HG03097 (cell line): ENCODE data around the gene CISD3.

Experiments
- ATAC-seq: cut with Tn5 transposase; IDR thresholded peaks from one replicate; pipeline ENCODE4 v1.9.1; 2021; ENCODE audit not compliant: unreplicated experiment, low FRiP score

The CISD3 gene

GRCh38 chr17:38706505-38707216, 23.5 kb upstream of the CISD3 start:
- ATAC-seq, result no peak

DNA sequence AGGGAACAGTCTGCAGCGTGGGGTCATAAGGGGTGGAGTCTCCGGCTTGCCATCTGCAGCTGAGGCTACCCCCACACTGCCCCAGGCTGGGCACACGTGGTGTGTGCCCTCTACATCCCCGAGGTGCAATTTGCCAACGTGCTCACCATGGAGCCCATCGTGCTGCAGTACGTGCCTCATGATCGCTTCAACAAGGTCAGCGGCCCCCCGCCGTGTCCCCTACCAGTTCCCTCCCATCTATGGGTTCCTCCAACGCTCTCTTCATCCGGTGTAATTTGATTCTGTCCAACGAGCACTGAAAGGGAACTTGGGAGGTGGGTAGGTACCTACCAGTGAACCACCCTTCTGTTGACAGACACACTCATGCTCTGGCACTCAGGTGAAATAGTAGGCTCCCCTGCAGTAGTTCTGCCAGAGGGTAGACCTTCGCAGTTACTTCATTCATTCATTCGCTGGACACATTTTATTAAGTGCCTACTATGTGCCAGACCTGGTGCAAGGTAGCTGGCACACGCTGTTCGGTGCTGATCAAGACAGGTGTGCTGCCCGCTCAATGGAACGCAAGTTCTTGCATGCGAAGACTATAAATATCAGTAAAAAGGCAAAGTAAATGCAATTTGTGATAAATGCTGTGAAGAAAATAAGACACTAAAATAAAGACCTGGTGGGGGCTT, 22.3 kb upstream of the CISD3 start:
- ATAC-seq, result no peak

GRCh38 chr17:38709104-38709820, 20.9 kb upstream of the CISD3 start:
- no peak for ATAC-seq

GRCh38 chr17:38709864-38710603, 20.1 kb upstream of the CISD3 start:
- ATAC-seq, result no peak

GRCh38 chr17:38710604-38710962, 19.6 kb upstream of the CISD3 start:
- ATAC-seq, result no peak

GRCh38 chr17:38710985-38711384, 19.2 kb upstream of the CISD3 start:
- no peak for ATAC-seq

GRCh38 chr17:38711792-38712571, 18.2 kb upstream of the CISD3 start:
- ATAC-seq, result no peak

DNA sequence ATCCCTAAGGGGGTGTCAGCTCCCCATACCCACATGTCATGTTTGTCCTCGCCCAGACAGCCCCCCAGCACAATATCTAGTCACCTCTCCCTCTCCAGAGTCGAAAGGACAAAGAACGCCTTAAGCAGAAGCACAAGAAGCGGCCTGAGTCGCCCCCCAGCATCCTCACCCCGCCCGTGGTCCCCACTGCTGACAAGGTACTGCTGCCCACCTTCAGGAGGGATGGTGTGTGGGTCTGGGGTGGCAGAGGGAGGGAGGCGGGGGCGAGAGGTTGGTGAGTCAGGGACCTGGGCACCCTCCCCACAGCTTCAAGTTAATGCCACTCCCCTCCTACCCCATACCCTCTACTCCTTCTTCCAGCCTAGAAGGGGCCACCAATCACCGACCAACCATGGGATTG, 17.5 kb upstream of the CISD3 start:
- ATAC-seq, result no peak

DNA sequence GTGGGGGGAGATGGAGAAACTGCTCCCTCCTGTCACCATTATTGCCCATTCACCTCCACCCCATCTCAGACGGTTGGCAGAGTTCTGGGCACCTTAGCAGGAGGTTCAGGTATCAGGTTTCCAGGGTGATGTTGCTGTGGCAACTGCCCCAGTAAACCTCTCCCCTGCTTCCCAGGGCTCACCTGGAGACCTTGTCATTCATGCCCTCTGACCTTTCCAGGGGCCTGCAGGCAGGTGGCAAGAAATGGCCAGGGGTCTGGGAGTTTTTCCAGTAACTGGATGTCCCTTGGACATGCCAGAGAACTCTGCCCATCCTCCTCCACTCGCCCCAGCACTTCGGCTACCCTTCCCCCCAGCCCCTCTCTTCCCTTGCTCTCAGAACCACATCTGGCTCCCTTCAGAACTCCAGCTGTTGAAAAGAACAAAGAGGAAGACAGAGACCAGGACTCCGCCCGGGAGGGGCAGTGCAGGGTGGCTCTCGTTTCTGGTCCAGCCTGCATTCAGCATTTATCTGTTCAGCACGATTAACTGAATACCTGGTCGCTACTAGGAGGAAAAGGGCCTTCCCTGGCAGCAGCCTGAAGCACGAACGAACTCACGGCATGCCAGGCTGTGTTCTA, 16.6 kb upstream of the CISD3 start:
- no peak for ATAC-seq

DNA sequence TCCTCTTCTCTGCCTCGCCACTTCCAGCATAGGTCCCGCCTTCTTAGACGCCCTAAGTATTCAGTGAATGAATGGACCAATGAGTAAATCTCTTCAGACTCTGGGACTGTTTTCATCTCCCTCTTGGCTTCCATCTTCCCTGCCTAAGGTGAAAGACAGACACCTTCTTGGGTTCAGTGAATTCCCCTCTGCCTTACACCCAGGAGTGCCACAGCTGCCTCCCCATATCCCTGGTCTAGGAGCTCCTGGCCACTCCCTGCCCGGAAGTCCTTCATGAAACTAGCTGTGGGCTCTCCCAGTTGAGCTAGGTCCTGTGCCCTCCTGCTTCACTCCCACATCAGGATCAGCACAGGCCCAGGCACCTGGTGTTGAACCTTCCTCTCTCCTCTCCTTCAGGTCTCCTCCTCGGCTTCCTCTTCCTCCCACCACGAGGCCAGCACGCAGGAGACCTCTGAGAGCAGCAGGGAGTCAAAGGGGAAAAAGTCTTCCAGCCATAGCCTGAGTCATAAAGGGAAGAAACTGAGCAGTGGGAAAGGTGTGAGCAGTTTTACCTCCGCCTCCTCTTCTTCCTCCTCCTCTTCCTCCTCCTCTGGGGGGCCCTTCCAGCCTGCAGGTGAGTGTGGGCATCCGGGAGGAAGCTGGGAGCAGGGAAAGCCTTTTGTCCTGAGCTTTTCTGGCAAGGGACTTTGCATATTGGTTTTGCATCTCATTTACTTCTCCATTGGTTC, 14.8 kb upstream of the CISD3 start:
- no peak for ATAC-seq

GRCh38 chr17:38716368-38717005, 13.7 kb upstream of the CISD3 start:
- ATAC-seq, result no peak

DNA sequence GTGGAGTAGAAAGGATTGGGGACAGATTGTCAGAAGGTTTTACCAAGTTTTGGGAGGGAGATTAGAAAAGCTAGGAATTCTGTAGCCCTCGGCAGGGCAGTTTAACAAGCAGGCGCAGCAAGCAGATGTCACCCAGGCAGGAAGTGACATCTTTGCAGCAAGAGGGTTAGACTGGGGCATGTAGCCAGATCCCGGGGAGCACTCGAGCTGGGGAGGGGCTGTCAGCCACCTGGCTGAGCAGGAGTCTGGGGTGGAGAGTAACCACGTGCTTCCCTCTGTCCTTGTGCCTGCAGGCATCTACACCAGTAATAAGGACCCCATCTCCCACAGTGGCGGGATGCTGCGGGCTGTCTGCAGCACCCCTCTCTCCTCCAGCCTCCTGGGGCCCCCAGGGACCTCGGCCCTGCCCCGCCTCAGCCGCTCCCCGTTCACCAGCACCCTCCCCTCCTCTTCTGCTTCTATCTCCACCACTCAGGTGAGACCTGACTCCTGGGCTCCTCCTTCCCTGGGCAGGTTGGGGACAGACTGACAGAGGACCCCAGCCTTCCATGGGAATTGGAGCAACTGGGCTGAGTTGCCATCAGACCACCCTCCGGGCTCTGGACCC, 12.9 kb upstream of the CISD3 start:
- ATAC-seq, result no peak

GRCh38 chr17:38719289-38719942, 10.7 kb upstream of the CISD3 start:
- ATAC-seq, result no peak

- no peak for ATAC-seq
These were observed 10.0 kb upstream of the CISD3 start for GRCh38 chr17:38719943-38720641.

- ATAC-seq, result no peak
These were observed 9.2 kb upstream of the CISD3 start for GRCh38 chr17:38720941-38721340.

DNA sequence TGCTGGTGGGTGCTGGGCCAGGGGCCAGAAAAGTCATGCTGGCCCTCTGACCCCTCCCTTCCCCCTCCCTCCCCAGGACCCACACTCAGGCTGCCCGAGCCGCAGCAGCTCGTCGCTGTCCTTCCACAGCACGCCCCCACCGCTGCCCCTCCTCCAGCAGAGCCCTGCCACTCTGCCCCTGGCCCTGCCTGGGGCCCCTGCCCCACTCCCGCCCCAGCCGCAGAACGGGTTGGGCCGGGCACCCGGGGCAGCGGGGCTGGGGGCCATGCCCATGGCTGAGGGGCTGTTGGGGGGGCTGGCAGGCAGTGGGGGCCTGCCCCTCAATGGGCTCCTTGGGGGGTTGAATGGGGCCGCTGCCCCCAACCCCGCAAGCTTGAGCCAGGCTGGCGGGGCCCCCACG, 8.3 kb upstream of the CISD3 start:
- no peak for ATAC-seq

- ATAC-seq, result no peak
These were observed 5.7 kb upstream of the CISD3 start for GRCh38 chr17:38724337-38724988.
